Liver (tissue), 9 donors: ENCODE measurements around the gene PAQR4. TPM values are rescaled to one million over a fixed set of nuclear protein-coding genes. Genes with fewer than 3 reads are reported as not detected.

Source experiments
- DNase-seq: peaks from one replicate; pipeline ENCODE4 v3.0.0-alpha.2; 2017; ENCODE audit warnings: low spot score
- H3K27ac ChIP-seq, 2 donors: one replicate each; pipeline ENCODE4 v1.7.0; 2013; ENCODE audit warnings: inconsistent platforms in 2 of 2, low read length in 2 of 2, control low read depth in 1 of 2, low read depth in 1 of 2, mild to moderate bottlenecking in 1 of 2
- H3K27me3 ChIP-seq, 4 donors: one replicate each; pipeline versions ENCODE4 v1.6.1 to v1.7.0; 2013; ENCODE audit warnings: low read length in 3 of 4, inconsistent platforms in 1 of 4, mild to moderate bottlenecking in 1 of 4, moderate library complexity in 1 of 4; ENCODE audit not compliant: control insufficient read depth in 4 of 4, insufficient read depth in 4 of 4
- H3K36me3 ChIP-seq, 4 donors: one replicate each; pipeline versions ENCODE4 v1.6.1 to v1.7.0; 2013; ENCODE audit warnings: low read length in 3 of 4, mild to moderate bottlenecking in 3 of 4, low read depth in 1 of 4, moderate library complexity in 1 of 4; ENCODE audit not compliant: control insufficient read depth in 4 of 4, insufficient read depth in 3 of 4
- H3K4me1 ChIP-seq, 4 donors: one replicate each; pipeline versions ENCODE4 v1.6.1 to v1.7.0; 2013; ENCODE audit warnings: low read length in 3 of 4, mild to moderate bottlenecking in 3 of 4, moderate library complexity in 1 of 4; ENCODE audit not compliant: control insufficient read depth in 4 of 4, insufficient read depth in 4 of 4
- H3K4me3 ChIP-seq, 3 donors: one replicate each; pipeline versions ENCODE4 v1.6.1 to v1.7.0; 2013; ENCODE audit warnings: low read length in 3 of 3, control low read depth in 1 of 3, low read depth in 1 of 3, mild to moderate bottlenecking in 1 of 3
- H3K9ac ChIP-seq, 2 donors: one replicate each; pipeline ENCODE4 v1.7.0; 2013; ENCODE audit warnings: low read length in 2 of 2, mild to moderate bottlenecking in 2 of 2, moderate library complexity in 2 of 2, control low read depth in 1 of 2, low read depth in 1 of 2
- H3K9me3 ChIP-seq, 4 donors: one replicate each; pipeline versions ENCODE4 v1.6.1 to v1.7.0; 2013; ENCODE audit warnings: low read length in 3 of 4; ENCODE audit not compliant: control insufficient read depth in 4 of 4
- EGR1 ChIP-seq, 2 donors: IDR thresholded peaks; 2 replicates each; pipeline ENCODE4 v1.6.1; 2016 to 2018; ENCODE audit warnings: antibody characterized with exemption in 2 of 2, low read depth in 2 of 2
- FOXA1 ChIP-seq: IDR thresholded peaks from 2 replicates; pipeline ENCODE4 v1.6.1; 2016; ENCODE audit warnings: antibody characterized with exemption
- GABPA ChIP-seq, 2 donors: IDR thresholded peaks in 1 of 2; conservative IDR thresholded peaks in 1 of 2; 2 replicates each; pipeline ENCODE4 v1.6.1; 2016; ENCODE audit warnings: antibody characterized with exemption in 2 of 2, mild to moderate bottlenecking in 1 of 2, moderate library complexity in 1 of 2
- HNF4A ChIP-seq, 2 donors: conservative IDR thresholded peaks; 2 replicates each; pipeline ENCODE4 v1.6.1; 2016; ENCODE audit warnings: antibody characterized with exemption in 2 of 2, mild to moderate bottlenecking in 2 of 2
- JUND ChIP-seq, 2 donors: IDR thresholded peaks; 2 replicates each; pipeline ENCODE4 v1.6.1; 2016; ENCODE audit warnings: antibody characterized with exemption in 2 of 2
- NR2F2 ChIP-seq: IDR thresholded peaks from 2 replicates; pipeline ENCODE4 v1.6.1; 2016; ENCODE audit warnings: antibody characterized with exemption
- RAD21 ChIP-seq, 2 donors: IDR thresholded peaks; 2 replicates each; pipeline ENCODE4 v1.6.1; 2016; ENCODE audit warnings: antibody characterized with exemption in 2 of 2, mild to moderate bottlenecking in 2 of 2
- RXRA ChIP-seq, 2 donors: IDR thresholded peaks; 2 replicates each; pipeline ENCODE4 v1.6.1; 2017 to 2018; ENCODE audit warnings: antibody characterized with exemption in 2 of 2, mild to moderate bottlenecking in 1 of 2
- SP1 ChIP-seq: IDR thresholded peaks from 2 replicates; pipeline ENCODE4 v1.6.1; 2018; ENCODE audit warnings: antibody characterized with exemption, mild to moderate bottlenecking
- TAF1 ChIP-seq: conservative IDR thresholded peaks from 2 replicates; pipeline ENCODE4 v1.6.1; 2016; ENCODE audit warnings: antibody characterized with exemption, mild to moderate bottlenecking
- YY1 ChIP-seq: IDR thresholded peaks from 2 replicates; pipeline ENCODE4 v1.6.1; 2016; ENCODE audit warnings: antibody characterized with exemption, mild to moderate bottlenecking
- WGBS: extraction: QIAGEN DNeasy Blood & Tissue Kit; methylation state at CpG from one replicate; pipeline ENCODE4 v1.1.7; 2013; 5-methylcytosine and 5-hydroxymethylcytosine counted together
- polyA plus RNA-seq, 2 donors: library from polyadenylated mRNA; stranded (reverse) in 1 of 2; unstranded in 1 of 2; fragments of 200-250 nt in 1 of 2; fragments of >200 nt in 1 of 2; fragmentation: Nextera tagmentation in 1 of 2; extraction: Ambion mirVana in 1 of 2; gene quantifications; one replicate each; pipeline versions ENCODE4 v1.2.1 to v1.2.3, GENCODE V29; 2013 to 2015
- total RNA-seq, 2 donors: library from RNA; depleted of rRNA; stranded (reverse); fragments of >200 nt; gene quantifications; one replicate each; pipeline ENCODE4 v1.2.3, GENCODE V29; 2014
- TF ChIP-seq, protein P1 (sequence below): fragments of 150-350 bp; IDR thresholded peaks from 2 replicates; pipeline ENCODE4 v1.5.1; 2017; ENCODE audit warnings: improper control_type of control experiment, low read depth, low read length; ENCODE audit not compliant: missing input control
- TF ChIP-seq, protein P2 (sequence below): IDR thresholded peaks from 2 replicates; pipeline ENCODE4 v1.6.1; 2016; ENCODE audit warnings: antibody characterized with exemption
- TF ChIP-seq, protein P3 (sequence below): IDR thresholded peaks from 2 replicates; pipeline ENCODE4 v1.6.1; 2016; ENCODE audit warnings: antibody characterized with exemption
- donor health status: healthy.
- donor health status: healthy.
- donor health status: healthy.
- donor health status: healthy.
- donor health status: healthy.

PAQR4 gene
- total and polyA plus RNA-seq, 4 donors, result 0.63 to 9.9 (median 2.0) TPM

DNA sequence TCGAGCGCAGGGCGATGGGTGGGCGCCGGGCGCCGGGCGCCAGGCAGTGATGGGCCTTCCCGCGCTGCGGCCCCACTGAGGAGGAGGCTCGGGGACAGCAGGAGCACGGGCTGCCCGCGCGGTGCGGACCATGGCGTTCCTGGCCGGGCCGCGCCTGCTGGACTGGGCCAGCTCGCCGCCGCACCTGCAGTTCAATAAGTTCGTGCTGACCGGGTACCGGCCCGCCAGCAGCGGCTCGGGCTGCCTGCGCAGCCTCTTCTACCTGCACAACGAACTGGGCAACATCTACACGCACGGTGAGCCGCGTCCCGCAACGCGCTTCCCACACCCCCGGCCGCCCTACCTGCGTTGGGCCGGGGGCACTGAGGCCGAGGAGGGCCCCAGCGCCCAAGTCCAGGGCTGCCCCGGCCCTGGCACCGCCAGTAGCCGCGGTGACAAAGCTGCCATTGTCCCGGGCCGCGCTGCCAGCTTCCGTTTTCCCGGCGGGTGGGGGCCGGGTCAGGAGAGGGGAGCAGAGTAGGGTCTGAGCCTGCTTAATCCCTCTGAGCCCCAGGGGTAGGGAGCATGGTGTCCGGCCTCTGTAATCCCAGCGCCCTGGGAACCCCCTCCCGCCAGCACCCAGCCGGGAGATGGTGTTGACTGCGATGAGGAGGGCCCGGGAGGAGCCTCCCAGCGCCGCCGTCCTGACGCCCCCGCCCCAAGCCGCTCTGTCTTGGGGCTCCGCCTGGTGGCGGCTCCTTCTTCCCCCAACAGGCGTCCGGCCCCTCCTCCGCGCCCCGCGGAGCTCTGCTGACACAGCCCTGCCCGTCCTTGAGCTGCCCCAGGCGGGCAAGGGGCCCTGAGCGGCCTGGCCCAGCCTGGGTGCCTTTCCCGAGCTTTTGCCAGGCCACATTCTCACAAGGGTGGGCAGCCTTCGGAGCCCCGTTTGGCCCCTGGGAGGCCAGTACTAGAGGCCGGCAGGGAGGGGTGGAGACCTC is 685 bp downstream of the PAQR4 start:
- peaks cover 3 to 31% (median 21%) of the 10 kb centered on the region in 4 donors for H3K4me1 ChIP-seq
- TF ChIP-seq, protein P1, sequence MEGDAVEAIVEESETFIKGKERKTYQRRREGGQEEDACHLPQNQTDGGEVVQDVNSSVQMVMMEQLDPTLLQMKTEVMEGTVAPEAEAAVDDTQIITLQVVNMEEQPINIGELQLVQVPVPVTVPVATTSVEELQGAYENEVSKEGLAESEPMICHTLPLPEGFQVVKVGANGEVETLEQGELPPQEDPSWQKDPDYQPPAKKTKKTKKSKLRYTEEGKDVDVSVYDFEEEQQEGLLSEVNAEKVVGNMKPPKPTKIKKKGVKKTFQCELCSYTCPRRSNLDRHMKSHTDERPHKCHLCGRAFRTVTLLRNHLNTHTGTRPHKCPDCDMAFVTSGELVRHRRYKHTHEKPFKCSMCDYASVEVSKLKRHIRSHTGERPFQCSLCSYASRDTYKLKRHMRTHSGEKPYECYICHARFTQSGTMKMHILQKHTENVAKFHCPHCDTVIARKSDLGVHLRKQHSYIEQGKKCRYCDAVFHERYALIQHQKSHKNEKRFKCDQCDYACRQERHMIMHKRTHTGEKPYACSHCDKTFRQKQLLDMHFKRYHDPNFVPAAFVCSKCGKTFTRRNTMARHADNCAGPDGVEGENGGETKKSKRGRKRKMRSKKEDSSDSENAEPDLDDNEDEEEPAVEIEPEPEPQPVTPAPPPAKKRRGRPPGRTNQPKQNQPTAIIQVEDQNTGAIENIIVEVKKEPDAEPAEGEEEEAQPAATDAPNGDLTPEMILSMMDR, result peak; percentile 12
- TF ChIP-seq SP1, result no peak
- 6% methylated on average over 83 of the region's 83 CpGs for WGBS
- DNase-seq, result peak; percentile 71
- peak overlapping the region; percentile 32 to 76 (median 52) for H3K4me3 ChIP-seq
- no peak overlapping the region for H3K27ac ChIP-seq
- no peak overlapping the region for H3K9ac ChIP-seq
- no peaks in the 10 kb centered on the region for H3K9me3 ChIP-seq
- H3K27me3 ChIP-seq, result peaks cover 0 to 6% (median 2%) of the 10 kb centered on the region in 4 donors
- no peaks in the 10 kb centered on the region for H3K36me3 ChIP-seq

DNA sequence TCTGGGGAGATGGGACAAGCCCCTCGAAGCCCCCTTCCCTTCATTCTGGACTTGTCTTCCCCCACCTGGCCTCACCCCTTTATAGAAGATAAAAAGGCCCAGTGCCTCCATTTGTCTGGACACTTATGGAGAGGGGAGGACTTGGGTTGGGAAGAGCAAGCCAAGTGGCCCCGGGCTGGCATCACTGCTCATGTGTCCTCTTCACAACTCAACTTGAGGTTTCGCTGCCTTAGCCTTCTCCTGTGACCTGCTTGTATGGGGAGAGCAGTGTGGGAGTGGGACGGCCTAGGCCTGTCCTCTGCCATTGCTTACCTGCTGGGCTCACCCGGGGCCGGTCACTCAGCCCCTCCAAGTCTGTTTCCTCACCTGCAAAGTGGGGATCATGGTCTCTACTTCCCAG is 1.4 kb downstream of the PAQR4 start:
- H3K27me3 ChIP-seq, result peaks cover 0 to 6% (median 2%) of the 10 kb centered on the region in 4 donors
- H3K36me3 ChIP-seq, result no peaks in the 10 kb centered on the region
- no peak for DNase-seq
- H3K27ac ChIP-seq, result no peak overlapping the region
- no peak overlapping the region for H3K9ac ChIP-seq
- peak overlapping the region in 1 of 3 donors; percentile 76 for H3K4me3 ChIP-seq
- peaks cover 3 to 30% (median 21%) of the 10 kb centered on the region in 4 donors for H3K4me1 ChIP-seq
- TF ChIP-seq, protein P2, sequence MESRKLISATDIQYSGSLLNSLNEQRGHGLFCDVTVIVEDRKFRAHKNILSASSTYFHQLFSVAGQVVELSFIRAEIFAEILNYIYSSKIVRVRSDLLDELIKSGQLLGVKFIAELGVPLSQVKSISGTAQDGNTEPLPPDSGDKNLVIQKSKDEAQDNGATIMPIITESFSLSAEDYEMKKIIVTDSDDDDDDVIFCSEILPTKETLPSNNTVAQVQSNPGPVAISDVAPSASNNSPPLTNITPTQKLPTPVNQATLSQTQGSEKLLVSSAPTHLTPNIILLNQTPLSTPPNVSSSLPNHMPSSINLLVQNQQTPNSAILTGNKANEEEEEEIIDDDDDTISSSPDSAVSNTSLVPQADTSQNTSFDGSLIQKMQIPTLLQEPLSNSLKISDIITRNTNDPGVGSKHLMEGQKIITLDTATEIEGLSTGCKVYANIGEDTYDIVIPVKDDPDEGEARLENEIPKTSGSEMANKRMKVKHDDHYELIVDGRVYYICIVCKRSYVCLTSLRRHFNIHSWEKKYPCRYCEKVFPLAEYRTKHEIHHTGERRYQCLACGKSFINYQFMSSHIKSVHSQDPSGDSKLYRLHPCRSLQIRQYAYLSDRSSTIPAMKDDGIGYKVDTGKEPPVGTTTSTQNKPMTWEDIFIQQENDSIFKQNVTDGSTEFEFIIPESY, result no peak
- TF ChIP-seq, protein P3, sequence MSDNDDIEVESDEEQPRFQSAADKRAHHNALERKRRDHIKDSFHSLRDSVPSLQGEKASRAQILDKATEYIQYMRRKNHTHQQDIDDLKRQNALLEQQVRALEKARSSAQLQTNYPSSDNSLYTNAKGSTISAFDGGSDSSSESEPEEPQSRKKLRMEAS, result no peak
- no peak for TF ChIP-seq SP1
- H3K9me3 ChIP-seq, result no peaks in the 10 kb centered on the region
- WGBS, result 85% methylated on average over 6 of the region's 6 CpGs

DNA sequence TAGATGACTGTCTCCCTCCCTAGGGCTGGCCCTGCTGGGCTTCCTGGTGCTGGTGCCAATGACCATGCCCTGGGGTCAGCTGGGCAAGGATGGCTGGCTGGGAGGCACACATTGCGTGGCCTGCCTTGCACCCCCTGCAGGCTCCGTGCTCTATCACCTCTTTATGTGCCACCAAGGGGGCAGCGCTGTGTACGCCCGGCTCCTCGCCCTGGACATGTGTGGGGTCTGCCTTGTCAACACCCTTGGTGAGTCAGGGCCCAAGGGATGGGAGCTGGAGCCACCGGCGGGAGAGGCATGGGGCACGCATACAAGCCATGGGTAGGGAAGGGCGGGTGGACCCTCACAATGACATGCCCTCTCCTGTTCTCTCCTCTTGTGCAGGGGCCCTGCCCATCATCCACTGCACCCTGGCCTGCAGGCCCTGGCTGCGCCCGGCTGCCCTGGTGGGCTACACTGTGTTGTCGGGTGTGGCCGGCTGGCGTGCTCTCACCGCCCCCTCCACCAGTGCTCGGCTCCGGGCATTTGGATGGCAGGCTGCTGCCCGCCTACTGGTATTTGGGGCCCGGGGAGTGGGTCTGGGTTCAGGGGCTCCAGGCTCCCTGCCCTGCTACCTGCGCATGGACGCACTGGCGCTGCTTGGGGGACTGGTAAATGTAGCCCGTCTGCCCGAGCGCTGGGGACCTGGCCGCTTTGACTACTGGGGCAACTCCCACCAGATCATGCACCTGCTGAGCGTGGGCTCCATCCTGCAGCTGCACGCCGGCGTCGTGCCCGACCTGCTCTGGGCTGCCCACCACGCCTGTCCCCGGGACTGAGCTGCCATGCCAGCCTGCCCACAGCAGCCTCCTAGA is 2.2 kb downstream of the PAQR4 start:
- Histone ChIP-seq H3K9ac (no peak overlapping the region), H3K4me1 (peaks cover 3 to 30% (median 21%) of the 10 kb centered on the region in 4 donors), H3K9me3 (no peaks in the 10 kb centered on the region), H3K27ac (no peak overlapping the region), H3K4me3 (no peak overlapping the region), H3K27me3 (peaks cover 0 to 6% (median 2%) of the 10 kb centered on the region in 4 donors), H3K36me3 (no peaks in the 10 kb centered on the region)
- DNase-seq, result no peak
- WGBS, result 96% methylated on average over 35 of the region's 35 CpGs
- TF ChIP-seq EGR1 (IDR thresholded peaks at IDR 0.05; ENCODE audit: low read depth in 2 of 2) (no peak), HNF4A (conservative IDR thresholded peaks at IDR 0.05) (no peak), SP1 (no peak), FOXA1 (no peak), NR2F2 (no peak), RAD21 (IDR thresholded peaks at IDR 0.05) (no peak), GABPA (IDR thresholded peaks at IDR 0.05 in 1 of 2, conservative IDR thresholded peaks at IDR 0.05 in 1 of 2) (no peak), TAF1 (no peak), RXRA (IDR thresholded peaks at IDR 0.05) (no peak), YY1 (no peak), JUND (IDR thresholded peaks at IDR 0.05) (no peak)
- TF ChIP-seq, protein P2, result no peak
- TF ChIP-seq, protein P1, result no peak
- TF ChIP-seq, protein P3, result no peak
